CD14-positive monocyte (primary cell): ENCODE measurements around the gene GRM4. TPM values are rescaled to one million over a fixed set of nuclear protein-coding genes. Genes with fewer than 3 reads are reported as not detected.

Source experiments
- DNase-seq, 3 donors: peaks; one replicate each; pipeline ENCODE4 v3.0.0-alpha.2; 2011 to 2022
- H2AFZ ChIP-seq: 2 replicates; pipeline ENCODE4 v1.6.0; 2012; ENCODE audit warnings: mild to moderate bottlenecking, low read depth, low read length, inconsistent platforms; ENCODE audit not compliant: insufficient read depth, poor library complexity, severe bottlenecking
- H3K27ac ChIP-seq, 2 donors: 1 replicate in 1 of 2; 2 replicates in 1 of 2; pipeline ENCODE4 v1.5.1; 2012 to 2013; ENCODE audit warnings: low read length in 2 of 2, control low read depth in 1 of 2, inconsistent platforms in 1 of 2, low read depth in 1 of 2, mild to moderate bottlenecking in 1 of 2
- H3K27me3 ChIP-seq, 2 donors: one replicate each; pipeline versions ENCODE4 v1.6.0 to v1.6.1; 2011 to 2013; ENCODE audit warnings: low read length in 2 of 2; ENCODE audit not compliant: control insufficient read depth in 2 of 2, insufficient read depth in 2 of 2
- H3K36me3 ChIP-seq, 2 donors: replicated peaks in 1 of 2; 1 replicate in 1 of 2; 2 replicates in 1 of 2; pipeline versions ENCODE4 v1.5.1 to v1.6.1; 2012 to 2013; ENCODE audit warnings: low read length in 2 of 2, control low read depth in 1 of 2, inconsistent platforms in 1 of 2, mild to moderate bottlenecking in 1 of 2; ENCODE audit not compliant: insufficient read depth in 2 of 2, control insufficient read depth in 1 of 2
- H3K4me1 ChIP-seq, 2 donors: 1 replicate in 1 of 2; 2 replicates in 1 of 2; pipeline versions ENCODE4 v1.5.1 to v1.6.1; 2012 to 2013; ENCODE audit warnings: low read length in 2 of 2, control low read depth in 1 of 2, inconsistent platforms in 1 of 2, mild to moderate bottlenecking in 1 of 2, moderate library complexity in 1 of 2; ENCODE audit not compliant: insufficient read depth in 2 of 2, control insufficient read depth in 1 of 2
- H3K4me2 ChIP-seq: replicated peaks from 2 replicates; pipeline ENCODE3; 2012; ENCODE audit warnings: low read length, moderate library complexity, mild to moderate bottlenecking; ENCODE audit not compliant: poor library complexity, severe bottlenecking; ENCODE audit errors: extremely low read depth
- H3K4me3 ChIP-seq, 3 experiments: fragments of 200-600 bp in 1 of 3; sonication (generic) in 1 of 3; replicated peaks in 1 of 3; 1 replicate in 2 of 3; 2 replicates in 1 of 3; pipeline ENCODE4 v1.5.1; 2011 to 2013; ENCODE audit warnings: low read length in 3 of 3, mild to moderate bottlenecking in 3 of 3, control low read depth in 2 of 3, low read depth in 2 of 3, inconsistent platforms in 1 of 3, moderate library complexity in 1 of 3
- H3K79me2 ChIP-seq: 2 replicates; pipeline ENCODE4 v1.6.0; 2012; ENCODE audit warnings: mild to moderate bottlenecking, control low read depth, inconsistent platforms, low read length, moderate library complexity; ENCODE audit not compliant: insufficient read depth
- H3K9ac ChIP-seq: 2 replicates; pipeline ENCODE4 v1.6.0; 2017; ENCODE audit warnings: low read length, mild to moderate bottlenecking; ENCODE audit not compliant: insufficient read depth, poor library complexity, severe bottlenecking
- H3K9me3 ChIP-seq, 2 donors: replicated peaks in 1 of 2; 1 replicate in 1 of 2; 2 replicates in 1 of 2; pipeline versions ENCODE4 v1.5.1 to v1.6.1; 2012 to 2013; ENCODE audit warnings: low read length in 2 of 2, control low read depth in 1 of 2; ENCODE audit not compliant: control insufficient read depth in 1 of 2, insufficient read depth in 1 of 2
- H4K20me1 ChIP-seq: 2 replicates; pipeline ENCODE4 v1.6.0; 2012; ENCODE audit warnings: mild to moderate bottlenecking, low read length, control low read depth, moderate library complexity; ENCODE audit not compliant: insufficient read depth
- H3K27ac Mint-ChIP-seq, 7 donors: one replicate each; pipeline ENCODE4 v1.8.0; 2020; ENCODE audit warnings: mild to moderate bottlenecking in 7 of 7, mixed read lengths in 7 of 7, moderate library complexity in 6 of 7, inconsistent platforms in 2 of 7
- H3K27me3 Mint-ChIP-seq, 3 donors: one replicate each; pipeline ENCODE4 v1.8.0; 2021 to 2022; ENCODE audit warnings: low read depth in 3 of 3, mild to moderate bottlenecking in 3 of 3, mixed read lengths in 3 of 3, moderate library complexity in 3 of 3, inconsistent platforms in 1 of 3
- H3K36me3 Mint-ChIP-seq, 2 donors: one replicate each; pipeline ENCODE4 v1.8.0; 2020; ENCODE audit warnings: mixed read lengths in 2 of 2, inconsistent platforms in 1 of 2, mild to moderate bottlenecking in 1 of 2
- H3K4me1 Mint-ChIP-seq: one replicate; pipeline ENCODE4 v1.8.0; 2020; ENCODE audit warnings: mild to moderate bottlenecking, mixed read lengths
- H3K4me3 Mint-ChIP-seq, 2 donors: one replicate each; pipeline ENCODE4 v1.8.0; 2020; ENCODE audit warnings: mild to moderate bottlenecking in 2 of 2, mixed read lengths in 2 of 2, moderate library complexity in 1 of 2
- H3K9me3 Mint-ChIP-seq, 7 donors: one replicate each; pipeline ENCODE4 v1.8.0; 2020 to 2022; ENCODE audit warnings: mixed read lengths in 7 of 7, mild to moderate bottlenecking in 6 of 7, moderate library complexity in 6 of 7, inconsistent platforms in 2 of 7
- CTCF ChIP-seq: fragments of 200-600 bp; IDR thresholded peaks from one replicate; pipeline ENCODE4 v1.8.0; 2022; ENCODE audit warnings: antibody characterized with exemption, mild to moderate bottlenecking
- WGBS: methylation state at CpG from one replicate; pipeline ENCODE4 v1.1.5; 2013; ENCODE audit warnings: missing lambda C conversion rate; ENCODE audit not compliant: insufficient coverage; 5-methylcytosine and 5-hydroxymethylcytosine counted together
- intact Hi-C, 2 donors: fragments of 100-400 bp; cut with micrococcal nuclease; formaldehyde crosslinking; loops; one replicate each; pipeline versions ENCODE4 v1.15.0 to v1.15.1; 2023
- polyA plus RNA-seq, 3 donors: library from polyadenylated mRNA; depleted of rRNA in 1 of 3; unstranded in 2 of 3; stranded (reverse) in 1 of 3; fragments of 300-500 nt in 2 of 3; fragments of >200 nt in 1 of 3; fragmentation: Illumina TruSeq in 2 of 3; gene quantifications; 1 replicate in 2 of 3; 2 replicates in 1 of 3; pipeline ENCODE4 v1.2.3, GENCODE V29; 2012 to 2021

The GRM4 gene
- polyA plus RNA-seq, 3 donors: not detected

GRCh38 chr6:34000281-34000680 lies 145.6 kb downstream of the GRM4 start:
- no peak for DNase-seq
- Histone ChIP-seq H3K4me2 (no peak overlapping the region), H3K9ac (no peak overlapping the region), H4K20me1 (no peaks in the 10 kb centered on the region), H3K79me2 (no peaks in the 10 kb centered on the region), H3K9me3 (no peaks in the 10 kb centered on the region), H3K27ac (no peak overlapping the region), H2AFZ (no peak overlapping the region), H3K36me3 (no peaks in the 10 kb centered on the region), H3K27me3 (peaks cover 0 to 2% of the 10 kb centered on the region in 2 donors), H3K4me3 (no peak overlapping the region), H3K4me1 (peaks cover 0 to 10% of the 10 kb centered on the region in 2 donors)
- no peak for TF ChIP-seq CTCF
- 89% methylated on average over 3 of the region's 5 CpGs for WGBS
- Mint-ChIP-seq H3K4me3 (no peak overlapping the region), H3K4me1 (peaks cover 10% of the 10 kb centered on the region), H3K36me3 (no peaks in the 10 kb centered on the region), H3K27me3 (peaks cover 2 to 11% (median 3%) of the 10 kb centered on the region in 3 donors), H3K27ac (no peak overlapping the region), H3K9me3 (peaks cover 0 to 8% (median 3%) of the 10 kb centered on the region in 7 donors)
- intact Hi-C loops: no loop called here

GRCh38 chr6:33999567-33999966 lies 146.3 kb downstream of the GRM4 start:
- no peak overlapping the region for H3K27ac ChIP-seq
- no CpG with 5 or more reads among the region's 4 CpGs for WGBS
- intact Hi-C loops: no loop called here
- Mint-ChIP-seq H3K4me1 (peaks cover 11% of the 10 kb centered on the region), H3K27me3 (peaks cover 2 to 13% (median 3%) of the 10 kb centered on the region in 3 donors), H3K4me3 (no peak overlapping the region), H3K36me3 (no peaks in the 10 kb centered on the region), H3K9me3 (peaks cover 0 to 8% (median 3%) of the 10 kb centered on the region in 7 donors), H3K27ac (no peak overlapping the region)
- H2AFZ ChIP-seq: no peak overlapping the region
- peaks cover 0 to 2% of the 10 kb centered on the region in 2 donors for H3K27me3 ChIP-seq
- no peaks in the 10 kb centered on the region for H3K79me2 ChIP-seq
- H3K36me3 ChIP-seq: no peaks in the 10 kb centered on the region
- no peak for TF ChIP-seq CTCF
- H4K20me1 ChIP-seq: no peaks in the 10 kb centered on the region
- no peaks in the 10 kb centered on the region for H3K9me3 ChIP-seq
- no peak overlapping the region for H3K4me3 ChIP-seq
- DNase-seq: no peak
- H3K4me2 ChIP-seq: no peak overlapping the region
- peaks cover 0 to 10% of the 10 kb centered on the region in 2 donors for H3K4me1 ChIP-seq
- no peak overlapping the region for H3K9ac ChIP-seq
